Large intestine (tissue), 3 donors: Measurements from ENCODE around the gene SLC18A3. TPM values are rescaled to one million over a fixed set of nuclear protein-coding genes. Genes with fewer than 3 reads are reported as not detected.
A peak's percentile ranks its signal among the peaks of the same experiment; 100 is the strongest.

Experiments used
- DNase-seq, 2 donors: peaks; one replicate each; pipeline versions ENCODE4 v3.0.0 to v3.0.0-alpha.2; 2013
- H3K27ac ChIP-seq: one replicate; pipeline ENCODE4 v1.5.1; 2013; ENCODE audit warnings: low read length
- H3K27me3 ChIP-seq: 2 replicates; pipeline ENCODE4 v1.6.1; 2013; ENCODE audit warnings: low read length; ENCODE audit not compliant: control insufficient read depth, insufficient read depth
- H3K36me3 ChIP-seq: 2 replicates; pipeline ENCODE4 v1.6.1; 2013; ENCODE audit warnings: low read length; ENCODE audit not compliant: control insufficient read depth, insufficient read depth
- H3K4me1 ChIP-seq: one replicate; pipeline ENCODE4 v1.6.1; 2013; ENCODE audit warnings: low read length; ENCODE audit not compliant: control insufficient read depth, insufficient read depth
- H3K4me3 ChIP-seq: one replicate; pipeline ENCODE4 v1.5.1; 2013; ENCODE audit warnings: low read length
- H3K9me3 ChIP-seq: one replicate; pipeline ENCODE4 v1.6.1; 2013; ENCODE audit warnings: mild to moderate bottlenecking, low read depth, low read length, moderate library complexity; ENCODE audit not compliant: control insufficient read depth
- WGBS: methylation state at CpG from one replicate; pipeline ENCODE4 v1.1.5; 2013; ENCODE audit warnings: low lambda C conversion rate; ENCODE audit not compliant: insufficient coverage; 5-methylcytosine and 5-hydroxymethylcytosine counted together
- polyA plus RNA-seq: library from polyadenylated mRNA; unstranded; fragments of 120-200 nt; gene quantifications from one replicate; pipeline ENCODE4 v1.2.1, GENCODE V29; 2013

SLC18A3 gene
- polyA plus RNA-seq, 1 donor: 3.5 TPM

DNA sequence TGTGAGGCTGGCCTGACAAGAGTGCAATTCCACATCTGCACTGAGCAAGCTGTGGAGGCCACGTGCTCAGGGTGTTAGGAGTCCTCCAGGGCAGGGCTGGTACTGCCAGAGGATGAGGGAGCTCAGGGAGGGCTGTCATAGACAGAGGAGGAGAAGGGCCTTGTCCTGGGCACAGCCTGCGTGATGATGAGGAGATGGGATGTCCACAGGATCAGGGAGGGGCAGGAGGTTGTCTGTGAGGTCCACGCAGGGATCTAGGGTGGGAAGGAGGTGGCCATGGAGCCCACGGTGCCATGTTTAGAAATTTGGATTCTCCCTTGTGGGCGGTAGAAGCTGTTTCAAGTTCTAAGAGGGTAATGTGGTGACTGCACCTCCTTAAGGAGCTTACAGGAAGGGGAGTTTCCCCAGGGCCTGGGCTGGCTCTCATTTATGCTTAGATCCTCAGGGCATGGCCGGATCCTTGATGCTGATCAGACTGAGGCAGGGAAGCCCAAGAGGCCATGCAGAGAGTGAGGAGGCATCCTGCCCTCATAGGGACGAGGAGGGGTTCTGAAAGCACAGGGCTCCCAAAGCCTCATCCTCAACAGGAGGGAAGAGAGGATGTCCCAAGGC is 34.0 kb downstream of the SLC18A3 start:
- no peak for DNase-seq
- H3K27ac ChIP-seq: no peak overlapping the region
- WGBS: 100% methylated on average over 1 of the region's 7 CpGs

GRCh38 chr10:49645417-49645816 is 35.3 kb downstream of the SLC18A3 start:
- H3K27me3 ChIP-seq: peaks cover 5% of the 10 kb centered on the region
- no peak overlapping the region for H3K27ac ChIP-seq
- no peaks in the 10 kb centered on the region for H3K36me3 ChIP-seq
- WGBS: no CpG with 5 or more reads among the region's 8 CpGs
- no peak overlapping the region for H3K4me3 ChIP-seq
- DNase-seq: no peak
- H3K4me1 ChIP-seq: no peaks in the 10 kb centered on the region
- H3K9me3 ChIP-seq: no peaks in the 10 kb centered on the region

More for the DNA sequence above, 34.0 kb downstream of the SLC18A3 start:
- Histone ChIP-seq H3K9me3 (no peaks in the 10 kb centered on the region), H3K4me3 (no peak overlapping the region), H3K27me3 (peaks cover 13% of the 10 kb centered on the region), H3K4me1 (no peaks in the 10 kb centered on the region), H3K36me3 (no peaks in the 10 kb centered on the region)

- DNase-seq: no peak
- WGBS: no CpG with 5 or more reads among the region's 22 CpGs
- H3K4me1 ChIP-seq: peaks cover 2% of the 10 kb centered on the region
- H3K27me3 ChIP-seq: no peaks in the 10 kb centered on the region
- no peak overlapping the region for H3K4me3 ChIP-seq
- H3K9me3 ChIP-seq: no peaks in the 10 kb centered on the region
- H3K36me3 ChIP-seq: no peaks in the 10 kb centered on the region
- H3K27ac ChIP-seq: no peak overlapping the region
Observed at GRCh38 chr10:49645871-49646870, 36.1 kb downstream of the SLC18A3 start.

- H3K9me3 ChIP-seq: no peaks in the 10 kb centered on the region
- no peak overlapping the region for H3K27ac ChIP-seq
- no peak for DNase-seq
- WGBS: no CpG with 5 or more reads among the region's 4 CpGs
- peaks cover 14% of the 10 kb centered on the region for H3K4me1 ChIP-seq
- H3K27me3 ChIP-seq: no peaks in the 10 kb centered on the region
- H3K36me3 ChIP-seq: no peaks in the 10 kb centered on the region
- no peak overlapping the region for H3K4me3 ChIP-seq
Observed at GRCh38 chr10:49647554-49647953, 37.4 kb downstream of the SLC18A3 start.

- Histone ChIP-seq H3K36me3 (no peaks in the 10 kb centered on the region), H3K4me1 (peaks cover 21% of the 10 kb centered on the region), H3K9me3 (no peaks in the 10 kb centered on the region), H3K27me3 (no peaks in the 10 kb centered on the region), H3K27ac (no peak overlapping the region), H3K4me3 (no peak overlapping the region)
- DNase-seq: no peak
- WGBS: no CpG with 5 or more reads among the region's 18 CpGs
Observed at GRCh38 chr10:49647985-49648795, 38.1 kb downstream of the SLC18A3 start.

- H3K4me1 ChIP-seq: peaks cover 27% of the 10 kb centered on the region
- peak; percentile 24 to 48 for DNase-seq
- no peaks in the 10 kb centered on the region for H3K9me3 ChIP-seq
- H3K4me3 ChIP-seq: no peak overlapping the region
- H3K27me3 ChIP-seq: no peaks in the 10 kb centered on the region
- H3K27ac ChIP-seq: no peak overlapping the region
- H3K36me3 ChIP-seq: no peaks in the 10 kb centered on the region
- no CpG with 5 or more reads among the region's 17 CpGs for WGBS
Observed at GRCh38 chr10:49649294-49649693, 39.2 kb downstream of the SLC18A3 start.

DNA sequence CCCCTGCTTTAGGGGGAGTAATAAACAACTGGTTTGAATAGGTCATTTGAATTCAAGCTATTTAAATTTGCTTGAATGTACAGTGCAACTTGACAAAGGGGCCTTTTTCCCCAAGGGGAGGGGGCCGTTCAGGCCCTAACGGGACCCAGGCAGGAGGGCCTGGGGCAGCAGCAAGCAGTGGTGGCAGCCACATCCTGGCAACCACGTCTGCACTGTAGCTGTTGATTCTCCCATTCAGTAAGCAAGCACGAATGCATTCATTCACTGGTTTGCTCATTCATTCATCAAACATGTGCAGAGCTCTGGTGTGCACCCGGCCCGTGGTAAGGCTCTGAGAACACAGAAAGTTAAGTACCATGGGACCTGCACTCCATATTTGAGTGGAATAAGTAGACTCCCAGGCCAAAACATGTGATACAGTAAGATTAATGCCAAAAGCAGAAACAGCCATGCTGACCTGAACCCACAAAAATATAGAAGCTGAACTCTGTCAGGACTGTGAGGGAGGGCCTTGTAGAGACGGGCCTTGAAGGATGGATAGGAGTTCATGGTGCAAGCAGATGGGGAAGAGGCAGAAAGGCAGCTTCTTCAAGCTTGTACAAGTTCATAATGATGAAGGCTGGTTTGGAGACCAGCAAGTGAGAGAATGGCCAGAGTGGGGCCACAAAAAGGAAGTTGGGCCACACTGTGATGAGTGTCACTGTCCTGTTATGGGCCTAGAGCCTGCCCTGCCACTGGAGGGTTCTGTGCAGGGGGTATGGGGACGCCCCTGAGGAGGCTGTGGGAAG is 40.0 kb downstream of the SLC18A3 start:
- DNase-seq: no peak
- H3K4me1 ChIP-seq: peaks cover 27% of the 10 kb centered on the region

DNA sequence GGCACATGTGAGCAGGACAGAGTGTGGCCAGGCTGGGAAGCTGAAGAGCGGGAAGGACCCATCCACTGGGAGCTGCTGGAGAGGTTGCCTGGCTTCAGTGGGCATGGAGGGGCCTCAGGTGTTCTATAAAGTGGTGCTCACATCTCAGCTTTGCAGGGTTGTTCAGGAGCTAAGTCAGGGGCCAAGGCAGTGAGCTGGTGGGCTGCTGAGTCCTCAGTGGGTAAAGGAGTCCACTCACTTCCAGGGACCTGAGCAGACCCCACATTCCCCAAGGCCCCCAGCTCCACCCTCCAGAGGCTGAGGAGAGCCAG is 40.6 kb downstream of the SLC18A3 start:
- WGBS: no CpG with 5 or more reads among the region's 1 CpG
- no peak overlapping the region for H3K4me3 ChIP-seq
- H3K27me3 ChIP-seq: no peaks in the 10 kb centered on the region

More for the DNA sequence above, 40.0 kb downstream of the SLC18A3 start:
- H3K36me3 ChIP-seq: no peaks in the 10 kb centered on the region
- H3K9me3 ChIP-seq: no peaks in the 10 kb centered on the region
- no peaks in the 10 kb centered on the region for H3K27me3 ChIP-seq
- no peak overlapping the region for H3K27ac ChIP-seq
- no CpG with 5 or more reads among the region's 8 CpGs for WGBS
- H3K4me3 ChIP-seq: no peak overlapping the region

GRCh38 chr10:49651039-49651835 is 41.1 kb downstream of the SLC18A3 start:
- Histone ChIP-seq H3K4me3 (no peak overlapping the region), H3K4me1 (peaks cover 27% of the 10 kb centered on the region), H3K36me3 (no peaks in the 10 kb centered on the region), H3K9me3 (no peaks in the 10 kb centered on the region), H3K27ac (no peak overlapping the region), H3K27me3 (no peaks in the 10 kb centered on the region)
- whole genome bisulfite sequencing: no CpG with 5 or more reads among the region's 15 CpGs
- DNase-seq: peak in 1 of 2 donors; percentile 10

More for the DNA sequence above, 40.6 kb downstream of the SLC18A3 start:
- DNase-seq: no peak
- Histone ChIP-seq H3K36me3 (no peaks in the 10 kb centered on the region), H3K4me1 (peaks cover 27% of the 10 kb centered on the region), H3K9me3 (no peaks in the 10 kb centered on the region), H3K27ac (no peak overlapping the region)
